Skeletal muscle satellite cell (primary cell): ENCODE data around the gene DNAH17.

Experiments
- H3K27me3 ChIP-seq: 2 replicates; pipeline ENCODE4 v1.7.0; 2013; ENCODE audit warnings: low read length; ENCODE audit not compliant: control insufficient read depth, insufficient read depth
- H3K36me3 ChIP-seq: 2 replicates; pipeline ENCODE4 v1.7.0; 2013; ENCODE audit warnings: mild to moderate bottlenecking, control low read depth, low read length; ENCODE audit not compliant: insufficient read depth
- H3K4me1 ChIP-seq: 2 replicates; pipeline ENCODE4 v1.7.0; 2013; ENCODE audit warnings: low read length; ENCODE audit not compliant: control insufficient read depth, insufficient read depth
- H3K4me2 ChIP-seq: 2 replicates; pipeline ENCODE4 v1.7.0; 2013; ENCODE audit warnings: mild to moderate bottlenecking, low read length
- H3K4me3 ChIP-seq: 2 replicates; pipeline ENCODE4 v1.7.0; 2013; ENCODE audit warnings: low read length
- H3K9ac ChIP-seq: 2 replicates; pipeline ENCODE4 v1.7.0; 2013; ENCODE audit warnings: mild to moderate bottlenecking, low read depth, low read length, moderate library complexity
- H3K9me3 ChIP-seq: replicated peaks from 2 replicates; pipeline ENCODE4 v1.7.0; 2013; ENCODE audit warnings: mild to moderate bottlenecking, control low read depth, low read length

The DNAH17 gene

DNA sequence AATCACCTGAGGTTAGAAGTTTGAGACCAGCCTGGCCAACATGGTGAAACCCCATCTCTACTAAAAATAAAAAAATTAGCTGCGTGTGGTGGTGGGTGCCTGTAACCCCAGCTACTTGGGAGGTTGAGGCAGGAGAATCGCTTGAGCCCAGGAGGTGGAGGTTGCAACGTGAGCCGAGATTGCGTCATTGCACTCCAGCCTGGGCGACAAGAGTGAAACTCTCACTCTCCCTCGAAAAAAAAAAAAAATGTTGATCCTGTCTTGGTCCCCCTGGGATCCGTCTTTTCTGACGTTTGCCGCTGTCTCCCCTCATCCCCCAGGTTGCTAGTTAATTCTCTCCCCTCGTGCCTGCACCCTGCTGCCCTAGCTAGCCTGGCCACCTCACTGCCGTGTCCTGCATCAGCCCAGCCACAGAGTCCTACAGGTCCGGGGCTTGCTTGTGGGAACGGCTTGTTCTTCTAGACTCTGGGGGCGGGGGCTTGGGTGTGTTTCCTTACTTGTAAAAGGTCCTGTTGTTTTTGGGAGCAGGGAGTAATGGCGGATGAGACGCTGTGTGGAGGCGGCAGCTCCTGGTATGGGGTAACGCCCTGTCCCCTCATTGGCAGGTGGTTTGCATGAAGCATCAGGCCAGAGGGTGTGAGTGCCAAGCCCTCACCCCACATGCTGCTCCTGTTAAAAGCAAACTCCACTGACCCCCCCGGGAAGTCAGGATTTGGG, 154.2 kb downstream of the DNAH17 start:
- no peak overlapping the region for H3K9ac ChIP-seq
- peaks cover 3% of the 10 kb centered on the region for H3K4me1 ChIP-seq
- no peak overlapping the region for H3K4me3 ChIP-seq
- no peaks in the 10 kb centered on the region for H3K9me3 ChIP-seq
- no peak overlapping the region for H3K4me2 ChIP-seq
- H3K36me3 ChIP-seq, result peaks cover 65% of the 10 kb centered on the region
- H3K27me3 ChIP-seq, result no peaks in the 10 kb centered on the region

DNA sequence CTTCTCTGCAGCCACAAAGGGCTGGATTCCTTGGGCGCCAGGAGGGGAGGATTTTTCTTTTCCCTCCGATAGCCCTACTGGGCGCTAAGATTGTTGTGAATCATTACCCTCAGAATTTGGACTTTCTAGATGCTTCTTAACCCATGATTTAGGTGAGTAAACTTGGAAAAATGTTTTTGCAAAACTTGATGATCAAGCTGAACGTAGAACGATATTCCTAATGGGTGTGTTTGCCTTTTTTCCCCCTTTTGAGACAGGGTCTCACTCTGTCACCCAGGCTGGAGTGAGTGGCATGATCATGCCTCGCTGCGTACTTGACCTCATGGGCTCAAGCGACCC, 155.0 kb downstream of the DNAH17 start:
- Histone ChIP-seq H3K9ac (no peak overlapping the region), H3K4me1 (peaks cover 3% of the 10 kb centered on the region), H3K36me3 (peaks cover 62% of the 10 kb centered on the region), H3K4me2 (no peak overlapping the region), H3K27me3 (no peaks in the 10 kb centered on the region), H3K9me3 (no peaks in the 10 kb centered on the region), H3K4me3 (no peak overlapping the region)

DNA sequence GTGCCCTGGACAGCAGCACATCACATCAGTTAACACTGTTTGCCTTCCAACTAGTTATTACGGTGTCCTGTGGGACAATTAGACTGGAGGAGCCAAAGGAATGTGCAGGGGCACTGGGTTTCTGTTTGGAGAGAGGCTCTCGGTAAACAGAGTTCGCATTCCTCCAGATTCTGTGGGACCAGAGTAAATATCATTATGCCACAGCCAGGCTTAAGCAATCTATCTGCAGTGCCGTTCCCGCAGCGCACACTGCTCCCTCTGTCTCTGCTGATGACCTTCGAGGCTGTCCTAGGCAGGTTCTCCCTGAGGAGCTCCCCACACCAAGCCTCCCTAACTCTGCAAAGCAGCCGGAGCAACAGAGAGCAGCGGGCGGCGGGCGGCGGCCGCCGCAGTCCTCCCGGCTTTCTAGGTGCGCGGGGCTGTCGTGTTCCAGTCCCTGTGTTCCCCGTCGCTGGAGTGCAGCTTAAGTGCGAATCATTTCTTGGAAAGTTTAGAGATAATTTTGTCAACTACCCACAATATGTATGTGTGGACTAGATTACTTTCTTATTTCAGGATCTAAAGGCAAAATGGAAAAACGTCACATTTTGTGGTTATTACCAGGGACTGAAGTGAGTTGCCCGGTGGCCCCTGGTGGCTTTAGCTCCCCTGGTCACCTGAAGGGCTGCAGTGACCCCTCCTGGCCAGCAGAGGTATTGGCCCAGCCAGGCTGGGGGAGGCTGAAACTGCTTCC, 155.5 kb downstream of the DNAH17 start:
- Histone ChIP-seq H3K36me3 (peaks cover 61% of the 10 kb centered on the region), H3K4me1 (peaks cover 8% of the 10 kb centered on the region), H3K4me3 (no peak overlapping the region), H3K27me3 (no peaks in the 10 kb centered on the region), H3K9me3 (no peaks in the 10 kb centered on the region), H3K9ac (no peak overlapping the region), H3K4me2 (no peak overlapping the region)

DNA sequence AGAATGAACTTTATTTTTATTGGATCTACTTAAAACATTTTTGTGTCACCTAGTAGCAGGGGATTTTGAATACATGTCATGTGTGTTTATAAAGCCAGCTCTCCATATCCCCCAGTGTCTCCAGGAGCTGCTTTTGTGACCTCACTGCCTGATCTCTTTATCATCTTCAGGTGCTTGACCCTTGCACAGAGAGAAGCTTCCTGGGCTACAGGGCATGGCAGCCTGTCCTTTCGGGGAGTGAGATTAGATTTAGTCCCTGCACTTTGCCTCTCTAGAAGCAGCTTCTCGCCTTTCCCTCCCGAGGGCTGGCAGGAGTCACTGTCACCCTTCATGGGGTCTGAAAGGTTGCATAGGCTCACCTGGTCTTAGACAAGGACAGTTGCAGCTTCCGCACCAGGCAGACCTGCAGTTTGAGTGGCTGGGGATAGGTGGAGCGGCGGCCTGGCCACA, 156.1 kb downstream of the DNAH17 start:
- Histone ChIP-seq H3K27me3 (no peaks in the 10 kb centered on the region), H3K9ac (no peak overlapping the region), H3K9me3 (no peaks in the 10 kb centered on the region), H3K4me3 (no peak overlapping the region), H3K36me3 (peaks cover 55% of the 10 kb centered on the region), H3K4me2 (no peak overlapping the region), H3K4me1 (peaks cover 14% of the 10 kb centered on the region)

DNA sequence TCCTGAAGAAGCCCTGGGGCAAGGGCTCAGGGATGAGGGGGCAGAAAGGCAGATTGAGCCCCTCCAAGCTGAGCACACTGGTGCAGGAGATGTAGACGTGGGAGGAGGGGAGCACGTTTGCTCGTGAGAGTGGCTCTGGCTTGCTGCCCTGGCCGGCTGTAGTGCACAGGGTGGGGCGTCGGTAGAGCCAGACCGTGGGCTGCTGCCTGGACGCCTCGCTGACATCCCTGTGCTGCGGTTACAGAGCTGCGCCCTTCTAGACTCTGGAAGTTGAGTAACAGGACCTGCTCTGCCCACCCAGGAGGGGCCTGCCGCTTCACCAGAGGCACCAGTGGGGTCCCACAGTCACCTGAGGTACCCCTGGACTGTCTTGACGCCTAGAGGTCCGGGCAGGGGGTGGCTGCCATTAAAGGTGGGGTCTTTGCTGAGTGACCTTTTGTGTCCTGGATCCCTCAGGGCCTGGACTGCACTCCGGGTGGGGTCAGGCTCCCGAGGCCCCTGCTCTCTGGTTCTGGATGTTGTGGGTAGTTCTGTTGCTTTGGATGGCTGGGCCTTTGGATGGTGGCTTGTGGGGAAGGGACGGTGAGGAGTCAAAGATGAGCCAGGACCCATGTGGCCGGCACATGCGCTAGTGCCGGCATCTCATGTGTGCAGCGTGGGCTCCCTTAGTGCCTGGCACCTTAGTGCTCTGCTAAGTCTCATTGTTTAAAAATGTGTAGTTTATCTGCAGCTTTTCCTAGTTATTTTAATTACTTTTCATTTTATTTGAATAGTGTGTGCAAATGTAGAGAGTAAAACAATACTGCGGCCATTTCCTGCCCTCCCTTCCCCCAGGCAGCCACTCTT, 157.0 kb downstream of the DNAH17 start:
- Histone ChIP-seq H3K4me1 (peaks cover 18% of the 10 kb centered on the region), H3K4me2 (no peak overlapping the region), H3K9ac (no peak overlapping the region), H3K9me3 (no peaks in the 10 kb centered on the region), H3K27me3 (no peaks in the 10 kb centered on the region), H3K4me3 (no peak overlapping the region), H3K36me3 (peaks cover 49% of the 10 kb centered on the region)

DNA sequence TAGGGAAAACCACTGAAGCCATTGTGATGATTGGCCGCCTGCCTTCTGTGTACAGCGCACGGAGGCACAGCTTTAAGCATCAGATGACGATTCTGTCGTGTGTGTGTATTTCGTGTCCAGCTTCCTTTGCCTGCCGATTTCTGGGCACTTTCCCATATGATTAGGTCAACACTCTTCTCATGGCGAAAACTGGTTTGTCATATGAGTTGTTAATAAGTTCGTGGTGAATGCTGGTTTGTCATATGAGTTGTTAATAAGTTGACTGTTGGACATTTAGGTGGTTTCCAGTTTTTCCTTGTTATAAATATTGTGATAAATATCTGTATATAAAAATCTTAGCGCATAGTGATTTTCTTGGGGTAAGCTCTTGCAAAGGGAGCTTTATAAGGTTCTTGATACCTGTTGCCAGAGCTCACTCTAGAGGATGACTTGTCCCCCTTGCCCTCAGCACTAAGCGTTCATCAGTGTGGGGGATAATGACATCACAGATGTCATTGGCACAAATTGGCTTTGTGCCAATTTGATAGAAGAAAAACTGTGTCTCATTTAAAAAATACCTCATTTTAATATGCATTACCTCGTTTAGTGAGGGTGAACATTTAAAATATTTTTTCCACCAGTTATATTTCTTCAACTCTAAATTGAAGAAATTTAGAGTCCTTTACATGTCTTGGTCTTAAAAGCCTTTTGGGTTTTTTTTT, 158.7 kb downstream of the DNAH17 start:
- Histone ChIP-seq H3K4me1 (peaks cover 18% of the 10 kb centered on the region), H3K4me3 (no peak overlapping the region), H3K36me3 (peaks cover 48% of the 10 kb centered on the region), H3K4me2 (no peak overlapping the region), H3K9ac (no peak overlapping the region), H3K27me3 (no peaks in the 10 kb centered on the region), H3K9me3 (no peaks in the 10 kb centered on the region)

DNA sequence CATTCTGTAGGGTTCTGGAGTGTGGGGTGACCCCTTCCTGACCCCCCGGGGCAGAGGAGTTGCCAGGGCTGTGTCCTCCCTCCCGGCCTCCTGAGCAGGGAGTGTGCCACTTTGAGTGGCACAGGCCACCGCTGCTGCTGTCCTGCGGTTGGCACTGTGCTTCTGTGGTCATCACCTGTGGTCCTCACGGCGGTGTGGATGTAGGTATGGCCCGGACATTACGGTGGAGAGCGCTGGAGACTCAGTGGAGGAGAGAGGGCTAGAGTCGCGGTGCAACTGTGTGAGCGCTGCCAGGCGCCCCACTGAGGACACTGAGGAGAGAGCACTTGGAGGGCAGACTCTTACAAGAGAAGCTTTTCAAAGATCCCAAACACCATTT, 159.7 kb downstream of the DNAH17 start:
- Histone ChIP-seq H3K9me3 (no peaks in the 10 kb centered on the region), H3K27me3 (no peaks in the 10 kb centered on the region), H3K4me3 (no peak overlapping the region), H3K9ac (no peak overlapping the region), H3K36me3 (peaks cover 49% of the 10 kb centered on the region), H3K4me2 (no peak overlapping the region), H3K4me1 (peaks cover 24% of the 10 kb centered on the region)

DNA sequence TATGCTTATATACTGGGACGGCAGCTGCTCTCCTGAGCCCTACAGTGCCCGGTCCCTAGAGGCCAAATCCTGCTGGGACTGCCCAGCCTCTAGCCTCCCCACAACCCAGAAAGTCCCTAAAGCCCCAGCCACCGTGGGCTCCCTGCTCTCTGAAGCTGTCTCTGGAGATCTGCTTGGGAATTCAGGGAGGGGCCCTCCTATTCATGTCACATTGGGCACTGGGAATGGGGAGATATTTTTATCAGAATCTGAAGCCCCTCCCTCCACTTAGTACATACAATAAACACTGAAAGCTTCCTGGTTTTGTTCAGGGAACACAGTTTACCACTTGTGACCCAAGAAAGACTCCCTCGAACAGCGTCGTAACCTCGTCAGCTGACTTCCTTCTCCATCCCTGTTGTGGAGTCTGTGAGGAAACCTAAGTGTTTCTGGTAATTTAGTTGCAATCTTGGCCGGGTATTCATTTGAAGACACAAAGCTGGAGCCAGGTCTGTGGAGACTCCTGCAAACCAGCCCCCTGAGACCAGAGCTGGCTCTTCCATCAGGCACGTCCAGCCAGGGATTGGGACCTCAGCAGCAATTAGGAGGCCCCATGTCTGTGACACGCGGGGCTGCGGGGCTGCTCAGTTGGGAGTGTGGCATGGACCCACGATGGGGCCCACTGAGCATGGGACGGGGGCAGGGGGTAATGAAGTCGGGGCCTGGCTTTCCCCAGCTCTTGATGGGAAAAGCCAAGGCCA, 160.2 kb downstream of the DNAH17 start:
- no peaks in the 10 kb centered on the region for H3K27me3 ChIP-seq
- peak overlapping the region; percentile 15 for H3K4me2 ChIP-seq
- no peak overlapping the region for H3K4me3 ChIP-seq
- H3K9ac ChIP-seq, result peak overlapping the region; percentile 36
- H3K36me3 ChIP-seq, result peaks cover 51% of the 10 kb centered on the region
- H3K4me1 ChIP-seq, result peaks cover 30% of the 10 kb centered on the region
- H3K9me3 ChIP-seq, result no peaks in the 10 kb centered on the region

DNA sequence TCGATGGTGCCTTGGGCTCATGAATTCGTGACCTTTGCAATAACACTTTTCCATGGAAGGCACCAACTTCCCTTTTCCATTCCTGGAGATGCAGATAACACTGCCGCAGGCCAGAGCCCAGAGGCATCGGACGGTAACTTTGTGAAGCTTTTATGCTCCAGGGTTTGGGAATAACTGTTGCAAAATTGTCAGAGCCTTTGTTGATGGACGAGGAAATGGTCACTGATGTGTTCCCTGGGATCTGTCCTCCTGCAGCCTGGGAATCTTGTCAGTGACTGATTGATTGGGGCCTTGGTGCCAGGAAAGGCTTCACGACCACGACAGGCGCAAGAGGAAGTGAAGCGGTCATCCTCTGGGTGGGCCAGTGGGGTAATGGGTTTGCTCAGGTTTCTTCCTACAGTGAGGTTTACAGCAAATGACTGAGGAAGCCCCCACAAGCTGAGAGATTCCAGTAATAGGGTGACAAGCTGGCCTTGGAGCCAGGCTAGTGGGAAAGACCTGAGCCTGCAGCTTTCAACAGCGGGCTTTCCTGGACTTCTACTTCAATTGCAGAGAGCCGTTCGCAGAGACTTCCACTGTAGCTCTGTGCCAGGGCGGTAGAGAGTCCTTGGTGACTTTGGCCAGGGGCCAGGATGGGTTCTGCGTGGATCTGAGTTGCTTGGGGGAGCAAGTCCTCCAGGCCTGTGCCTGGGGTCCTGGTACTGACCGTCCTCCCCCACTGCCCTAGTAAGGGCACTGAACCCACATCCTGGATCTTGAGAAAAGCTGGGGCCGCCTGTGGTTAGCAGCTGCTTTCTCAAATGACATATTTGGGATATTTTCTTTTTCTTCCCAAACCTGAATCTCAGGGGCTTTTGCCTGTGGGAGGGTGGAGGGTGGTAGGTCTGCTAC, 161.1 kb downstream of the DNAH17 start:
- H3K4me1 ChIP-seq, result peaks cover 36% of the 10 kb centered on the region

More for the DNA sequence above, 161.1 kb downstream of the DNAH17 start:
- Histone ChIP-seq H3K9me3 (no peaks in the 10 kb centered on the region), H3K4me3 (no peak overlapping the region), H3K36me3 (peaks cover 49% of the 10 kb centered on the region), H3K27me3 (no peaks in the 10 kb centered on the region), H3K9ac (peak overlapping the region; percentile 36), H3K4me2 (peak overlapping the region; percentile 15)
